Measurements from ENCODE around the gene FBXL17.
"Not testable (repeated sequence)": the region's sequence is repeated elsewhere in the genome, so short reads cannot be mapped to it uniquely, and the experiment has no call there.

The FBXL17 gene

GRCh38 chr5:108238936-108239887 is 142.7 kb downstream of the FBXL17 start:
- peak in 1 of 2 experiments; percentile 9 for DNase-seq

GRCh38 chr5:108238461-108238860 is 143.4 kb downstream of the FBXL17 start:
- DNase-seq: no peak

DNA sequence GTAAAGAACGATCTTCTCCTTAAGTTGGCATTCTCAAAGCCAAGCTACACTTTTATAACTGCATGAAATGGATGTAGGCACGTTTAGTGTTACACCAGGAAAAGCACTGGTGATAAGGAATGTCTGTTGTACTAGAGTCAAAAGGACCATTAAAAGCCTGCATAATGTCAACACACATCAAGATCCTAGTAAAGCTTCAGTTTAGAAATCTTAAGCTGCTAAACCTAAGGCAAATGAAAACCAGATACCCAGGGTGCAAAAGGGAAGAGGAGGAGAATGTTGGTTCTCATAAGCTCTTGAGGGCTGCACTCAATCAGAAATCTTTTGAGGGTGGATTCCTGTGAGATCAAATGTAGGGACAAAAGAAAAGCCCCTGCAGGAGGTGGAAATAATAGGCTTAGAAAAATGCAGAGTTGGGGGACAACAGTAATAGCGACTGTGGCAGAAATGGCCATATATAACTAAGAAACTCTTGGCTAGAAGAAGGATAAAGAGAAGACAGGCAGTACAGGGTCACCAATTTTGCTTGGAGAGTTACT is 148.2 kb downstream of the FBXL17 start:
- DNase-seq: no peak

- no peak for DNase-seq
These were observed 149.1 kb downstream of the FBXL17 start for GRCh38 chr5:108232805-108233204.

DNA sequence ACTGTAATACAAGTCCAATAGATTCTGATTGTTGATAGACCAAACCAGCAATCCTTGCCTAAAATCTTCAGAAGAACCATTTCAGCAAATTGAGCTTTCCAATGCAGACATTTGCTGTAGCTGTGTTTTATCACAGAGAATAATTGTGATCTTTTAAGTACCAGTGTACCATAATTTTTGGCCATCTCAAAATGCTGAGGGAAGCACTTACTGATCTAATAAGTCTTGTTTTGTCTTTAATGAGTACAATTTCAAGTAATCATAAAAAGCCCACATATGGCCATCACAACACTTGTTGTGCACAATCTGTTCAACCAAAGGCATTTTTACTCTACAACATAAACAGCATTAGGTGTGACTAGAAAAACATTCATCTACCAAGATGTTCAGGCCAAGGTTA is 159.9 kb downstream of the FBXL17 start:
- DNase-seq: no peak

DNA sequence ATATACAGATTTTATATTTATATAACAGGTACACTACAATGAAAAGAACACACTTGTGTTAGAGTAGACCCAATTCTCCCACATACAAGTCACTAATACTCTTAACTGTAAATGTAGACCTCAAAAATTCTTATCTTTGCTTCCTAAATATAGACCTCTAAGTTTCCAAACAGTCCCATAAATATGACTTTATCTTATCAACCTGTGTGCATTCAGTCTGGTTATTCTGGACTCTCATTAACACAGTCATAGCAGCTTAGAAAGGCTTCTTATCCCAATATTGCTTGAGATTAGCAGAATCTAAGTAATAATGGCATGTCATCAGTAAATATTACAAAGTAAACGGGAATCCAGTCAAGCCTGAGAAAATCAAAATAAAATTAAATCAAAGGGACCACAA is 161.1 kb downstream of the FBXL17 start:
- no peak for DNase-seq

- DNase-seq: no peak
These were observed 165.0 kb downstream of the FBXL17 start for GRCh38 chr5:108216890-108217289.

GRCh38 chr5:108214857-108215256 is 167.0 kb downstream of the FBXL17 start:
- no peak for DNase-seq

- DNase-seq: no peak
These were observed 169.0 kb downstream of the FBXL17 start for GRCh38 chr5:108212775-108213346.

- no peak for DNase-seq
These were observed 175.2 kb downstream of the FBXL17 start for GRCh38 chr5:108206707-108207106.

DNA sequence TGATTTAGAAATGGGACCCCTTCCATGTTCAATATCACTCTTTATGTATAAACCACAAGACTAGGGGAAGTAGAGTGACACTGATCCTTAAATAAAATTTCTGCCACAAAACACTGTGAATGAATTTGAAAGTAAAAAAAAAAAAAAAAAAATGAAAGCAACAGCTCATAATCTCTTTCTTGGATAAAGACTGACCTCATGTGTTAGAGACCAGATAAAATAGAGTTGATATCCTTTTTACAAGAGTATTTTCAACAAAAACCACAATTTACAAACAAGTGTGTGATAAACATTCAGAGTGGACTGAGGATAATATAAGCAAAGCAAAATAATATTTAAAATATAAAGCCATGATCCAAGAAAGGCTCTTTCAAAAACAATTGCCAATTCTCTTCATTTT is 180.2 kb downstream of the FBXL17 start:
- no peak for DNase-seq

DNA sequence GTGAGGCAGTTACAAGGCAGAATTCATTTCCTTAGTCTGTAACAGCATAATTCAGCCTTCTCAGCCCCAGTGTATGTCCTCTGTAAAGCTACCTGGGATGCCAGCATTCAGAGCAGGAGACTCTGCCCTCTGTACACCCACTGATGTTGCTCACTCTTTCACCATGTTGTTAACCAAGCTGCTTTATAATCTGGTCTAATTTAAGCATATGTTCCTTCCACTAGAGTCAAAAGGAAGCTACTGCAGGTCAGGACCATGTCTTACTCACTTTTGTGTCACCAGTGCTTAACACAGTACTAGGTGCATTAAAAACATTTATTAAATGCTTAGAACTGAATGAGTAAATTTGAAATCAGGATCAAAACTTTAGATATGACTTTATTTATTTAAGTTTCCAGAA is 185.6 kb downstream of the FBXL17 start:
- DNase-seq: no peak

GRCh38 chr5:108193021-108193795 is 188.7 kb downstream of the FBXL17 start:
- no peak for DNase-seq

DNA sequence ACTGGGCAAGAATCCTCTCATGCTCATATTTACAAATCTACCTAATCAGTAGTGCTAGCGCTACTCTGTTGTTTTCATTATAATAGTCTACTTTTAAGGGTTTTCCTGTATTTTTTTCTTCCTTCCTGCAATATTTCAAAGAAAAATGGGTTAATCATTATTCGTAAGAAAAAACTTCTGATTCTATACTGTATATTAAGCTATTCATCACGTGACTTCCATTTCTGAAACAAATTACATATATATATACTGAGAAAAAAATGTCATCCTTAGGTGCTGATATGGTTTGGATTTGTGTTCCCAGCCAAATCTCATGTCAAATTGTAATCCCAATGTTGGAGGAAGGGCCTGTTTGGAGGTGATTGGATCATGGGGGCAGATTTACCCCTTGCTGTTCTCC is 197.0 kb downstream of the FBXL17 start:
- DNase-seq: no peak

GRCh38 chr5:108181975-108182374 is 199.9 kb downstream of the FBXL17 start:
- DNase-seq: no peak

- no peak for DNase-seq
These were observed 207.6 kb downstream of the FBXL17 start for GRCh38 chr5:108174286-108174685.

DNA sequence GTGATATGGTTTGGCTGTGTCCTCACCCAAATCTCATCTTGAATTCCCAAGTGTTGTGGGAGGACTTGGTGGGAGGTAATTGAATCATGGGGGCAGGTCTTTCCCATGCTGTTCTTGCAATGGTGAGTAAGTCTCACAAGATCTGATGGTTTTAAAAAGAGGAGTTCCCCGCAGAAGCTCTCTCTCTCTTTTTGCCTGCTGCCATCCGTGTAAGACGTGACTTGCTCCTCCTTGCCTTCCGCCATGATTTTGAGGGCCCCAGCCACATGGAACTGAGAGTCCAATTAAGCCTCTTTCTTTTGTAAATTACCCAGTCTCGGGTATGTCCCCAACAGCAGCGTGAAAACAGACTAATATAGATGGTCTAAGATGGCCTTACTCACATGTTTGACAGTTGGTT is 210.1 kb downstream of the FBXL17 start:
- no peak for DNase-seq

DNA sequence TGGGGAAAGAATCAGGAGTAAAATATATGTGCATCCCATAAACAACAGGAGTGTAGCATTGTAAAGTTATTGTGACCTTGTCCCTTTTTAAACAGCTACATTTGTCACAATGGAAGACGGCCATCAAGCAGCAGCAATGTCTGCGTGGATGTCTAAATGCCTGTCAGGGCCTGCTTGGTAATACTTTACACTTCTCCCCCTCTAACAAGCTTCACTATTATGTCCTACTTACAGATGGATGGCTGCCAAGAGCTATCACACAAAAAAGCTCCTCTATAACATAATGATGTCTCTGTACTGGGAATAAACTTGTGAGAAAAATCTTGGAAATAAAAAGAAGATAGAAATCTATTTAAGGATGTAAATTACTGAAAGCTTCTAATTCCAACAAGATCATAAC is 213.0 kb downstream of the FBXL17 start:
- DNase-seq: no peak

DNA sequence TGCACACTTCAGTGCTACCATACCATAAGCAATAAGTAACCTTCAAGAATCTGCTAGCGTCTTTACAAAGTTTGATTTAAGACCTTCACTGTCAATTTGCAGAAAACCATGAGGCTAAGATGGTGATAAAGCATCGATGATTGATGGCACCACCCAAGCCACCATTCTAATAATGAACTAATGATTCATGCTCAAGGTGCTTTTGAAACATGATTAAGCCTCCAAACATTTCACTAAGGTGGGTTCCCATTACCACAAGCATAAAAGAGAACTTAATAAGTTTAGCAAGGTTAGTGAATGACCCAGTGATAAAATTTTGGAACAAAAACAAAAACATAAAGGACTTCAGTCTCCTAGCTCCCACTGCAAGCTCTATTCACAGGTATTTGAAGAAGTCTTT is 214.7 kb downstream of the FBXL17 start:
- DNase-seq: no peak

DNA sequence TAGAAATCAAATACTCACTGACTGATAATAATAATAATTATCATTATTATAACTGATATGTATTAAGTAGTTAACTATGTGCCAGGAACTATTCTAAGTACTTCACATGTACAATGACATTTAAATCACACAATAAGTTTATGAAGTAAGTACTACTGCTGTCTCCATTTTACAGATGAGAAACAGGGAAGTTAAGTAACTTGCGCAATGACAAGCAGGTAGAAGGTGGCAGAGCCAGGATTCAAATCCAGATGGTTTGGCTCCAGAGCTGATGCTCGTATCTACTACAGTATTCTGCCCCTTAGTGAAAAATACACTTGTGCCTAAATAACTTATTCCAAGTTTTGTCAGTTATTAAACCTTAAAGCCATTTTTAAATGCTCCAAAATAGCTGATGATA is 217.3 kb downstream of the FBXL17 start:
- DNase-seq: no peak

DNA sequence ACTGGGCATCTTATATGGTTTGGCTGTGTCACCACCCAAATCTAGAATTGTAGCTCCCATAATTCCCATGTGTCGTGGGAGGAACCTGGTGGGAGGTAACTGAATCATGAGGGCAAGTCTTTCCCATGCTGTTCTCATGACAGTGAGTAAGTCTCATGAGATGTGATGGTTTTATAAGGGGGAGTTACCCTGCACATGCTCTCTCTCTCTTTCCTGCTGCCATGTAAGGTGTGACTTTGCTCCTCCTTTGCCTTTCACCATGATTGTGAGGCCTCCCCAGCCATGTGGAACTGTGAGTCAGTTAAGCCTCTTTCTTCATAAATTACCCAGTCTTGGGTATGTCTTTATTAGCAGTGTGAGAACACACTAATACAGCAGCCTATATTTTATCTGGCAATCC is 229.0 kb downstream of the FBXL17 start:
- DNase-seq: not testable (repeated sequence)

GRCh38 chr5:108149369-108149768 is 232.5 kb downstream of the FBXL17 start:
- no peak for DNase-seq

DNA sequence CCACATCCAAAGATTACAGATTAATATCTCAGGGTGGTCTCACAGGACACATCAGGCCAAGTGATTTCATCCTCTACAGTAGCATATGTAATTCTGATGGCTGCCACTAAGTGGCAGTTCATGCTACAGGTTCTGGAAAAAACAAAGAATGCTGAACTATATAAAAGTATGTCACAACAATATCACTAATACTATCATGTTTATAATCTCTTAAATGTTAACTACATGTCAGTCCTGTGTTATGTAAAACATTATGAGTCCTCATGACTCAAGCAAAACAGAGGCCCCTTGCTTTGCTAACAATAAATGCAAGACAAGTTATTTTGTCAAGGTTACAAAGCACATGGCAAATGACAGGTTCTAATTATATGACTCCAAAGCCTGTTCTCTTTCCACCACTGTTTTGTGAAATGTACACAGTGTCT is 233.2 kb downstream of the FBXL17 start:
- peak in 1 of 2 experiments; percentile 30 for DNase-seq

All from NCI-H446 (cell line).